Panc1 (cell line): ENCODE measurements around the gene RIT2. TPM values are rescaled to one million over a fixed set of nuclear protein-coding genes. Genes with fewer than 3 reads are reported as not detected.

ENCODE experiments used
- ATAC-seq: fragments of 200-7000 bp; cut with Tn5 transposase; 2 replicates; pipeline ENCODE4 v1.9.1; 2020; ENCODE audit warnings: mild to moderate bottlenecking, moderate library complexity
- BruUV-seq: library from RNA; stranded (reverse); fragments of 400-500 nt; replicated peaks from 2 replicates; lab custom pipeline; 2021; lab: Mats Ljungman, UMichigan
- CTCF ChIA-PET: fragments of 300-600 bp; sonication (Branson Sonifier 250); formaldehyde crosslinking; loops from one replicate; lab custom pipeline; 2022; ENCODE audit warnings: antibody characterized with exemption; lab: Charles Lee
- POLR2A ChIA-PET: fragments of 300-600 bp; sonication (Branson Sonifier 250); formaldehyde crosslinking; loops from one replicate; lab custom pipeline; 2022; ENCODE audit warnings: antibody characterized with exemption; lab: Charles Lee
- DNase-seq: peaks from one replicate; pipeline ENCODE4 v3.0.0-alpha.2; 2010; ENCODE audit warnings: low read depth, low spot score
- H3K27ac ChIP-seq: 2 replicates; pipeline ENCODE4 v1.5.1; 2011; ENCODE audit warnings: mild to moderate bottlenecking, low read length, inconsistent platforms
- H3K27me3 ChIP-seq: fragments of 200-500 bp; sonication (Bioruptor generic); 2 replicates; pipeline ENCODE4 v1.6.0; 2014; ENCODE audit warnings: low read length, inconsistent platforms; ENCODE audit not compliant: control insufficient read depth, insufficient read depth
- H3K36me3 ChIP-seq: fragments of 200-500 bp; sonication (Bioruptor generic); 2 replicates; pipeline ENCODE4 v1.5.1; 2014; ENCODE audit warnings: inconsistent platforms, mild to moderate bottlenecking, low read length, moderate library complexity; ENCODE audit not compliant: control insufficient read depth, insufficient read depth
- H3K4me1 ChIP-seq: 2 replicates; pipeline ENCODE4 v1.5.1; 2011; ENCODE audit warnings: inconsistent platforms, mild to moderate bottlenecking, low read length, moderate library complexity; ENCODE audit not compliant: control insufficient read depth, insufficient read depth
- H3K4me3 ChIP-seq, 2 experiments: 2 replicates each; pipeline ENCODE4 v1.5.1; 2011 to 2012; ENCODE audit warnings: low read depth in 2 of 2, low read length in 2 of 2, mild to moderate bottlenecking in 2 of 2, inconsistent platforms in 1 of 2, moderate library complexity in 1 of 2
- H3K9me3 ChIP-seq: fragments of 200-500 bp; sonication (Bioruptor generic); 2 replicates; pipeline ENCODE4 v1.5.1; 2014; ENCODE audit warnings: low read depth, mild to moderate bottlenecking, inconsistent platforms, low read length, moderate library complexity; ENCODE audit not compliant: control insufficient read depth, insufficient read depth
- CTCF ChIP-seq: fragments of 450-650 bp; IDR thresholded peaks from 2 replicates; pipeline ENCODE4 v1.5.1; 2017; ENCODE audit warnings: mild to moderate bottlenecking
- POLR2AphosphoS5 ChIP-seq: IDR thresholded peaks from 2 replicates; pipeline ENCODE4 v1.6.1; 2012; ENCODE audit warnings: mild to moderate bottlenecking, low read depth, low read length, moderate library complexity
- SIN3A ChIP-seq: IDR thresholded peaks from 2 replicates; pipeline ENCODE4 v1.6.1; 2012; ENCODE audit warnings: low read depth, mild to moderate bottlenecking, low read length, moderate library complexity, borderline replicate concordance; ENCODE audit not compliant: insufficient read depth
- TCF7L2 ChIP-seq: IDR thresholded peaks from 2 replicates; pipeline ENCODE4 v1.6.1; 2011; ENCODE audit warnings: mild to moderate bottlenecking, low read depth, low read length, inconsistent platforms
- in situ Hi-C: cut with HindIII; loops from 2 replicates; pipeline ENCODE4 v1.10.0; 2016; ENCODE audit warnings: low sequenced_read_pairs, low pct_unique_long_range_greater_than_20kb
- intact Hi-C: fragments of 100-400 bp; cut with micrococcal nuclease; formaldehyde crosslinking; loops from one replicate; pipeline ENCODE4 v1.10.0; 2022; ENCODE audit not compliant: unreplicated experiment
- total RNA-seq: library from RNA; stranded (reverse); gene quantifications from one replicate; pipeline ENCODE4 v1.2.1, GENCODE V29; 2021; ENCODE audit not compliant: unreplicated experiment
- TF ChIP-seq, protein P1 (sequence below), 2 experiments: IDR thresholded peaks; 2 replicates each; pipeline ENCODE4 v1.6.1; 2011 to 2012; ENCODE audit warnings: low read depth in 2 of 2, control low read depth in 1 of 2, low read length in 1 of 2, mild to moderate bottlenecking in 1 of 2, moderate library complexity in 1 of 2; ENCODE audit not compliant: insufficient read depth in 1 of 2

Gene RIT2
- total RNA-seq, 1 experiment from 2014 or later: not detected

DNA sequence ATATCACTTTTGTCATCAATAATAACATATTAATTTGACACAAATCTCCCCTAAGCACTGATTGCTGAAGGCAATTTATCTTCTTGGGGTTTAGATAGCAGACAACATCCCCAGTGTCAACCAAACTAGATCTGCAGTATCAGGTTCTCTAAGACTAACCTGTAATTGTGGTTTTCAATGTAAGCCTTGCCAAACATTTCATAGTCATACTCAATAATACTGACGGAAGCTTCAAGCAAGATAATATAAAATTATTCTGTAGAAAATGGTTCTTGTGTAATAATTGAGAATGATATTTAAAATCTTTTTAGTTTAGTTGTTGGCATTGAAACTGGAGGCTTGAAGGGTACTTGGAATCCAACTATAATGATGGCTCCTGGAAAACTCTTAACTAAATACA, 186.3 kb downstream of the RIT2 start:
- no peak for TF ChIP-seq POLR2AphosphoS5
- TF ChIP-seq TCF7L2: no peak
- TF ChIP-seq, protein P1, sequence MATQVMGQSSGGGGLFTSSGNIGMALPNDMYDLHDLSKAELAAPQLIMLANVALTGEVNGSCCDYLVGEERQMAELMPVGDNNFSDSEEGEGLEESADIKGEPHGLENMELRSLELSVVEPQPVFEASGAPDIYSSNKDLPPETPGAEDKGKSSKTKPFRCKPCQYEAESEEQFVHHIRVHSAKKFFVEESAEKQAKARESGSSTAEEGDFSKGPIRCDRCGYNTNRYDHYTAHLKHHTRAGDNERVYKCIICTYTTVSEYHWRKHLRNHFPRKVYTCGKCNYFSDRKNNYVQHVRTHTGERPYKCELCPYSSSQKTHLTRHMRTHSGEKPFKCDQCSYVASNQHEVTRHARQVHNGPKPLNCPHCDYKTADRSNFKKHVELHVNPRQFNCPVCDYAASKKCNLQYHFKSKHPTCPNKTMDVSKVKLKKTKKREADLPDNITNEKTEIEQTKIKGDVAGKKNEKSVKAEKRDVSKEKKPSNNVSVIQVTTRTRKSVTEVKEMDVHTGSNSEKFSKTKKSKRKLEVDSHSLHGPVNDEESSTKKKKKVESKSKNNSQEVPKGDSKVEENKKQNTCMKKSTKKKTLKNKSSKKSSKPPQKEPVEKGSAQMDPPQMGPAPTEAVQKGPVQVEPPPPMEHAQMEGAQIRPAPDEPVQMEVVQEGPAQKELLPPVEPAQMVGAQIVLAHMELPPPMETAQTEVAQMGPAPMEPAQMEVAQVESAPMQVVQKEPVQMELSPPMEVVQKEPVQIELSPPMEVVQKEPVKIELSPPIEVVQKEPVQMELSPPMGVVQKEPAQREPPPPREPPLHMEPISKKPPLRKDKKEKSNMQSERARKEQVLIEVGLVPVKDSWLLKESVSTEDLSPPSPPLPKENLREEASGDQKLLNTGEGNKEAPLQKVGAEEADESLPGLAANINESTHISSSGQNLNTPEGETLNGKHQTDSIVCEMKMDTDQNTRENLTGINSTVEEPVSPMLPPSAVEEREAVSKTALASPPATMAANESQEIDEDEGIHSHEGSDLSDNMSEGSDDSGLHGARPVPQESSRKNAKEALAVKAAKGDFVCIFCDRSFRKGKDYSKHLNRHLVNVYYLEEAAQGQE (IDR thresholded peaks at IDR 0.05; ENCODE audit: insufficient read depth in 1 of 2, low read depth in 2 of 2, low read length in 1 of 2): no peak
- no peak for TF ChIP-seq CTCF
- no peak for TF ChIP-seq SIN3A
- no peaks in the 10 kb centered on the region for H3K27me3 ChIP-seq
- no peaks in the 10 kb centered on the region for H3K4me1 ChIP-seq
- H3K4me3 ChIP-seq: no peak overlapping the region
- H3K9me3 ChIP-seq: no peaks in the 10 kb centered on the region
- ATAC-seq: no peak
- CTCF ChIA-PET: no interaction called here
- POLR2A ChIA-PET: no interaction called here
- no TSS peak for BruUV-seq
- H3K36me3 ChIP-seq: no peaks in the 10 kb centered on the region
- intact Hi-C loops (no loop called here), in situ Hi-C loops (no loop called here)
- H3K27ac ChIP-seq: no peak overlapping the region
- no peak for DNase-seq

DNA sequence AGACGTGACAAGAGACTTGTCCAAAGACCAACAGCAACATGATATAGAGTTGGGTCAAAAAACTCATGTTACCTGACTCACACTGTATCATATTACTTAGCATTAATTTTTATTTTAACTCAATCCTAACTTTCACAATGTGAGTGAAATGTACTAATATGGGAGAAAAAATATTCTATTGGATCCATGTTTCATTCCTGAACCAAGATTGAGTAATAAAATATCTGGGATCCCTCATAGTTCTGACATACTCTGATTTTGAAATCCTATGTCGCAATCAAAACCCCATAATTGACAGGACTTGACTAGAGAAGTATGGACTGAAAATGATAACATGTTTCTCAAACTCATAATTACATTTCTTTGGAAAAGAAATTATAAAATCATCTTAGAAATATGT, 190.4 kb downstream of the RIT2 start:
- Histone ChIP-seq H3K9me3 (no peaks in the 10 kb centered on the region), H3K27ac (no peak overlapping the region), H3K4me1 (no peaks in the 10 kb centered on the region), H3K4me3 (no peak overlapping the region), H3K27me3 (no peaks in the 10 kb centered on the region), H3K36me3 (no peaks in the 10 kb centered on the region)
- TF ChIP-seq SIN3A (no peak), TCF7L2 (no peak), POLR2AphosphoS5 (no peak), CTCF (no peak)
- TF ChIP-seq, protein P1 (IDR thresholded peaks at IDR 0.05; ENCODE audit: insufficient read depth in 1 of 2, low read depth in 2 of 2, low read length in 1 of 2): no peak
- CTCF ChIA-PET: no interaction called here
- DNase-seq: no peak
- POLR2A ChIA-PET: no interaction called here
- in situ Hi-C loops (no loop called here), intact Hi-C loops (no loop called here)
- BruUV-seq: no TSS peak
- no peak for ATAC-seq
